Endometrium (tissue), 2 donors: Measurements from ENCODE around the gene PCBP4.

Experiments
- FAIRE-seq: peaks from 2 replicates; lab custom pipeline; 2012; peaks lifted over from hg19 to GRCh38; lab: Jason Lieb, UNC
- donor health status: control.
- donor health status: control.

Gene PCBP4

GRCh38 chr3:51954713-51955112 lies 12.5 kb downstream of the PCBP4 start:
- FAIRE-seq, result no peak

DNA sequence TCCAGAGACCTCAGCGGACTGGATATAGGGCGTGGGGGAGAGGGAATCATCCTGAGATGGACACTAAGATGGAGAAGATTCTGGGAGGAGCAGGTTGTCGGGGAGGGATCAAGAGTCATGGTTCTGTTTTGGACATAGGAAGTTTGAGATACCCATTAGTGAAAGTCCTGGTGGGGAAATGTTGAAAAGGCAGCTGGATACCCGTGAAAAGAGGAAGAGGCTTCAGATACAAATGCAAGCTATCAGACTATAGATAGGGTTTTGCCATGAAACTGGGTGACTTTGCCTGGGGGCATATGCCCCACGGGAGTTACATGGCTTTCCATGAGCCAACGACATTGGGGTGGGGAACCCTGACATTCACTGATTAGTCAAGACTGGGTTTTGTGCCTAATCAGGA lies 13.1 kb downstream of the PCBP4 start:
- no peak for FAIRE-seq

- FAIRE-seq, result no peak
Measured at GRCh38 chr3:51953445-51953844, 13.8 kb downstream of the PCBP4 start.

- FAIRE-seq, result no peak
Measured at GRCh38 chr3:51950899-51951298, 16.4 kb downstream of the PCBP4 start.

DNA sequence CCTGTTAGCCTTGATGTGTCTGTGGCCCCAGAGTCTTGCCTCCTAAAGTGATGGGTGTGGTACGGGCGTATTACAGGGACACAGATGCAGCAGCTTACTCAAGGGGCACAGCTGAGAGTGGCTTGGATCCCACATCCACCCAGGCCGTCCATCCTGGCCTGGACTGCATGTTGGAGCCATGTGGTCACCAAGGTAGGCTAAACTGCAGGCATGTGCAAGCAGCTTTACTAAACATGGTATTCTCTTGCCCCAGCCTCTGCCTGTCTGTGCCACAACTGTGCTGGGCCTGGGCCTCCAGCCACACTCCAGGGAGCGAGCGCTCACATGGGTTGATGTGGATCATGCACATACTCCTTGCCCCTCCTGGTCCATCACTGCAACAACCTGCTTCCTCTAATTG lies 18.1 kb downstream of the PCBP4 start:
- FAIRE-seq, result no peak

DNA sequence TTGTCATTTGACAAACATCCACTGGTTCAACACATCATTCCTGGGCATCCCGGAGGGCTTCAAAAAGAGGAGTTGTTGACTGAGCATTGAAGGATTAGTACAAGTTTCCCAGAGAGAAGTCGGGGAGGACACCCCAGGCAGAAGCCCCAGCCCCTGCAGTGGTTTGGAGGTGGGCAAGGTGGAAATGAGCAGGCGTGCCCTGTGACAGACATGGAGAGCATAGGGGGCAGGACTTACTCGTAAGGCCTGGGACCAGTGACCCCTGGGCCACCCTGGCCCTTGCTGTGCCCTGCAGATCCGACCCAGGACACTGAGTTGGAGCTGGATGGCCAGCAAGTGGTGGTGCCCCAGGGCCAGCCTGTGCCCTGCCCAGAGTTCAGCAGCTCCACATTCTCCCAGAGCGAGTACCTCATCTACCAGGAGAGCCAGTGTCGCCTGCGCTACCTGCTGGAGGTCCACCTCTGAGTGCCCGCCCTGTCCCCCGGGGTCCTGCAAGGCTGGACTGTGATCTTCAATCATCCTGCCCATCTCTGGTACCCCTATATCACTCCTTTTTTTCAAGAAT lies 19.2 kb downstream of the PCBP4 start:
- FAIRE-seq, result no peak

DNA sequence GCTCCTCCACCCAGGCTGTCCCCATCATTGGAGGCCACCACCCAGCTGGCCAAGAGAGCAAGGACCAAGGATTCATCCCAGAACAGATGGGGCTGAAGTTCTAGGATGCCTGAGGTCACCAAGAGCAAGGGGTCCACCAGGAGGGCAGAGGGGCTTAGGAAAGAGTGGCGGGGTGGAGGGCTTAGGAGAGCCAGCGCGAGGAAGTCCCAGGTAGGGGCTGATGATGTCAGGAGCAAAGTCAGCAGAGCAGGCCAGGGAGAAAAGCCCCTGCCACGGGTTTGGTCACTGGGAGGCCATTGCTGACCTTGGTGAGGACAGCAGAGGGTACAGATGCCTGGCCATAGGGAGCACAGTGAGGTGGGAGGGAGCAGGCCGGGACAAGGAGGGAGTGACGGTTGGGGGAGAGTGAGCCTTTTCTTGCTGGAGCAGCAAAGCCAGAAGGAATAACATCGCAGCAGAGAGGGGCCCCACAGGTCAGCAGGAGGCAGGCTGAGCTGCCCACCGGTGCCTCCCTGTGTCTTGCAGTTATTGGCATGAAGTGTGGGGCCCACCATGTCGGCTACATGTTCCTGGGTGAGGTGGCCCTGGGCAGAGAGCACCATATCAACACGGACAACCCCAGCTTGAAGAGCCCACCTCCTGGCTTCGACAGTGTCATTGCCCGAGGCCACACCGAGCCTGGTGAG lies 19.9 kb downstream of the PCBP4 start:
- FAIRE-seq, result no peak

DNA sequence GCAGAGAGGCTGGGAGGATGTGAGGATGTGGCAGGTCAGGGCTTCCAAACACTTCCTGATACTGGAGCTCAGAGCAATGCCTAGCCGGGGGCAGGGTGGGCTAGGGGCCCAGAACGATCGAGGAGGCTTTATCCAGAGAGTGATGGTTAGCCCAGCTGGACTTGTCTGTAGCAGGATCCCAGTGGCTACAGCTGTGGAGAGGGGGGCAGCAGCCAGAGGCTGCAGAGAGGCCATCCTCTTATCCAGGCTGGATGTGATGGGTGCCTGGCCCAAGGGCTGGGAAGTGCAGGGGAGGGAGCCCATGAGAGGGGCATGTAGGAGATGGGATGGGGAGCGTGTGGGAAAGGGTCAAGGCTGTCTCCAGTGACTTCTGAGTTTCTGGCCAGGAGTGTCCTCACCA lies 20.5 kb downstream of the PCBP4 start:
- FAIRE-seq, result no peak

- FAIRE-seq, result no peak
Measured at GRCh38 chr3:51945926-51946705, 21.1 kb downstream of the PCBP4 start.

GRCh38 chr3:51945031-51945840 lies 22.0 kb downstream of the PCBP4 start:
- FAIRE-seq, result no peak

GRCh38 chr3:51944451-51945021 lies 22.7 kb downstream of the PCBP4 start:
- no peak for FAIRE-seq

DNA sequence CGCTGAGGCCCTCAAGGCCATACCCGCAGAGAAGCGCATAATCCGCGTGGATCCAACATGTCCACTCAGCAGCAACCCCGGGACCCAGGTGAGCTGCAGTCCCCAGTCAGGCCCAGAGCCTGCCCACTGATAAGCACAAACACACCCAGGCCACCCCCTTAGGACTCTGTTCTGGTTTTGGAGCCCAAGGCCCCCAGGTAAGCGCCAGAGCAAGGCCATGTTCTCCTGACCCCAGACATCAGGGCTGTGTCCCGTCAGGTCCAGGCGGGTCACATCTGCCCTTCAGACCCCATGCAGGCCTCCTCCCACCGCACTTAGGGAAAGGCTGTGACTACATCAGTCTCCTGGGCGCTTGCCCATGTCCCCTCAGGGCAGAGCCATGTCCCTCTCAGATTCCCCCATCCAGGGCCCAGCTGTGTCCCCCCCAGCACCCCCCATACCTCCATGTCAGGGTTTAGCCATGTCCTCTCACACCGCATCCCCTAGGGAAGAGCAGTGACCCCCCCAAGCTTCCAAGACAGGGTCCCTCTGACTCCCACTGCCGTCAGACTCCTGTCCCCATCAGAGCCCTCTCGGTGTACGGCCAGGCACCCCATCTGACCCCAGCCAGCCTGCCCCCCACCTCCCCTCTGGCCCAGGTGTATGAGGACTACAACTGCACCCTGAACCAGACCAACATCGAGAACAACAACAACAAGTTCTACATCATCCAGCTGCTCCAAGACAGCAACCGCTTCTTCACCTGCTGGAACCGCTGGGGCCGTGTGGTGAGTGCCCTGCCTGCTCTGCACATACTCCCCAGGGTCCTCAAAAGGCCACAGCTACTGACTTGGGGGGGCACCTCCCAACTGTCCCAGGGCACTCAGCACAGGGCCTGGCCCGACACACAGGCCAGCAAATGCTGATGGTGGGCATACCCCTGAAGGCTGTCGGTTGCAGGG lies 23.5 kb downstream of the PCBP4 start:
- no peak for FAIRE-seq

- FAIRE-seq, result no peak
Measured at GRCh38 chr3:51942603-51943450, 24.4 kb downstream of the PCBP4 start.

GRCh38 chr3:51941798-51942602 lies 25.3 kb downstream of the PCBP4 start, which contains the start of the genes PARP3 and RRP9:
PARP3 (plus strand) TSS chr3:51942363; CDS start chr3:51943356, 993 bp downstream.
RRP9 (minus strand) TSS chr3:51941904; CDS start chr3:51941867, 37 bp downstream.
- peak; percentile 99 for FAIRE-seq

DNA sequence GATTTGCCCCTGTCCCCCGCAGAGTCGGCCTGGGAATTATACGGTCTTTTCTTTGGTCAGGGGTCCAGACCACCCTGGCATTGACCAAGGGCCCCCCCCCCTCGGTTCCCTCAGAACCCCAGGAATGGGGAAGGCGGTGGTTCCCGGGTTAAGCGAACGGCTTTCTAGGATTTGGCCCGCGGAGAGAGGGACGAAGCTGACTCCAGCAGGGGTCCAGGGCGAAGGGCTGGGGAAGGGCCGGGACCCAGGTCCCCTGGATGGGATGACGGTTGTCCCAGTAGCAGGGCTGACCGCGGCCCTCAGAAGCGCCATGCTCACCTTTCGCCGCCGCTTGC lies 25.8 kb downstream of the PCBP4 start:
- no peak for FAIRE-seq

DNA sequence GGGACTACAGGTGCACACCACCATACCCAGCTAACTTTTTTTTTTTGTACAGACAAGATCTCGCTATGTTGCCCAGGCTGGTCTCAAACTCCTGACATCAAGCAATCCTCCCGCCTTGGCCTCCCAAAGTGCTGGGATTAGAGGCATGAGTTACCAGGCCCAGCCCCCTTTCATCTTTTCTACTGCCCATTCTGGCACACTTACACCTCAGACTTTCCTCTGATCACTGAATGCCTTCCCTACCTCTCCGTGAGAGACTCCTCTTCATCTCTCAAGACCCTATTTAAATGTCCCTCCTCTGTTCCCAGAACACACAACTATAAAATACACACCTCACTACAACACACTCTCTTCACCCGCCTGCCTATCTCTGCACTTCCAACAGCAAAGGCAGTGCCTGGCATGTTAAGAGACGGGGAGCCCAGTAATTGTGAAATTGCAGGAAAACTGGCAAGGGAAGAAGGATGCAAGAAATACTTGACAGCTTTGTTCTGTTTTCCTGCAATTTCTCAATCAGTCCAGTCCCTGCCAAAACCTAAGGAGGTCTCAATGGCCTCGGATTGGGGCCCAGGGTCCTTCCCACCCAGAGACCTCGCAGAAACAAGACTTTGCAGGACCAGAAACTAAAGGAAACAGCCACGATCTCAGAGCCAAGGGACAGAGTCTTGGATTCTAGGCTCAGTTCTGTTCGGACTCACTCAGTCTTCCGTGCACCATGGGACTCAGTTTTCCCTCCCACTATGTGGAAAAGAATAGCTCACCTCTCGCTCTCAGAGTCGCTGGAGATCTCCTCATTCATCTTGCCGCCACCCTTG lies 26.4 kb downstream of the PCBP4 start:
- no peak for FAIRE-seq

- no peak for FAIRE-seq
Measured at GRCh38 chr3:51938780-51939425, 28.4 kb downstream of the PCBP4 start.
